ENCODE results near the gene FRMD4B. TPM values are rescaled to one million over a fixed set of nuclear protein-coding genes. Genes with fewer than 3 reads are reported as not detected.

FRMD4B gene
- total RNA-seq, 1 donor from 2014 or later = 53.5 TPM

DNA sequence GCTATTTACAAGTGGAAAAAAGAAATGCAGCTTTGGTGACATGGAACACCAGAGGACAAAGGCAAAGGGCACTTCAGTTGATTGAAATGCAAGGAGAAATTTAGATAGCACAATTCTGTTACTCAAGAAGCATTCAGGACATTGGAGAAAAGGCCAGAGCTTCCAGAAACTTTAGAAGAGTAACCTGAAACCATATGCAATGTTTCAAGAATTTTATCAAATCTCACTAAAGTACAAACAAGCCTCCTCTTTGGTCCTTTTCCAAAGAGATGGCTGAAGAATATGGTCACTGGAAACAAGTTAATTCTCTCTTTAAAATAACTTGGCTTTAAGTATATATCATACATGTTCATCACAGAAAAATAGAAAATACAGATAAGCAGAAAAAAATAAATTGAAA is 248.9 kb downstream of the FRMD4B start:
- TF ChIP-seq POLR2AphosphoS5 (IDR thresholded peaks at IDR 0.05; ENCODE audit: insufficient read depth in 1 of 2, low read depth in 1 of 2) (no peak), POLR2A (IDR thresholded peaks at IDR 0.05) (no peak)
- TF ChIP-seq, protein P1, sequence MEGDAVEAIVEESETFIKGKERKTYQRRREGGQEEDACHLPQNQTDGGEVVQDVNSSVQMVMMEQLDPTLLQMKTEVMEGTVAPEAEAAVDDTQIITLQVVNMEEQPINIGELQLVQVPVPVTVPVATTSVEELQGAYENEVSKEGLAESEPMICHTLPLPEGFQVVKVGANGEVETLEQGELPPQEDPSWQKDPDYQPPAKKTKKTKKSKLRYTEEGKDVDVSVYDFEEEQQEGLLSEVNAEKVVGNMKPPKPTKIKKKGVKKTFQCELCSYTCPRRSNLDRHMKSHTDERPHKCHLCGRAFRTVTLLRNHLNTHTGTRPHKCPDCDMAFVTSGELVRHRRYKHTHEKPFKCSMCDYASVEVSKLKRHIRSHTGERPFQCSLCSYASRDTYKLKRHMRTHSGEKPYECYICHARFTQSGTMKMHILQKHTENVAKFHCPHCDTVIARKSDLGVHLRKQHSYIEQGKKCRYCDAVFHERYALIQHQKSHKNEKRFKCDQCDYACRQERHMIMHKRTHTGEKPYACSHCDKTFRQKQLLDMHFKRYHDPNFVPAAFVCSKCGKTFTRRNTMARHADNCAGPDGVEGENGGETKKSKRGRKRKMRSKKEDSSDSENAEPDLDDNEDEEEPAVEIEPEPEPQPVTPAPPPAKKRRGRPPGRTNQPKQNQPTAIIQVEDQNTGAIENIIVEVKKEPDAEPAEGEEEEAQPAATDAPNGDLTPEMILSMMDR (IDR thresholded peaks at IDR 0.05) = no peak
- intact Hi-C loops (cut with DNase I) = no loop called here
- H3K36me3 ChIP-seq = no peaks in the 10 kb centered on the region
- no peaks in the 10 kb centered on the region for H3K4me1 ChIP-seq
- no peak overlapping the region for H3K27ac ChIP-seq
- no peaks in the 10 kb centered on the region for H3K27me3 ChIP-seq
- no peak overlapping the region for H3K4me3 ChIP-seq
- H3K9me3 ChIP-seq = no peaks in the 10 kb centered on the region
- DNase-seq (ENCODE audit: extremely low spot score in 2 of 2) = no peak

DNA sequence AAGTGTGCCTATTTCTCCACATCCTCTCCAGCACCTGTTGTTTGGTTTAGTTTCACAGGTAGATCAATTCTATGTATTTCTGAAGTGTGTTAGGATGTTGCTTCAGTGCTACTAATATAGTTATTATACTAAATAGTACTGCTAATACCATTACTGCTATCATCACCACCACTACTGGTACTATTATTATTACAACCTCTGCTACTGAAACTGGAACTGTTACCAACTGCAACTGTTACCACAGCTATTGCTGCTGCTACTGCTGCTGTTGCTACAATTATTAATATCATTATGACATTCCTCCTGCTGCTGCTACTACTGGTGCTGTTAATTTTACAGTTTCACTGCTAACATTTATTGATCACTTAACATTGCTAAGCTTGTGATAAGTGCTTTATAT is 255.2 kb downstream of the FRMD4B start:
- Histone ChIP-seq H3K9me3 (no peaks in the 10 kb centered on the region), H3K36me3 (no peaks in the 10 kb centered on the region), H3K4me1 (no peaks in the 10 kb centered on the region), H3K4me3 (no peak overlapping the region), H3K27me3 (no peaks in the 10 kb centered on the region), H3K27ac (no peak overlapping the region)
- intact Hi-C loops (cut with DNase I) = no loop called here
- no peak for TF ChIP-seq POLR2A (IDR thresholded peaks at IDR 0.05)
- TF ChIP-seq POLR2AphosphoS5 (IDR thresholded peaks at IDR 0.05; ENCODE audit: insufficient read depth in 1 of 2, low read depth in 1 of 2) = no peak
- TF ChIP-seq, protein P1 (IDR thresholded peaks at IDR 0.05) = no peak
- no peak for DNase-seq (ENCODE audit: extremely low spot score in 2 of 2)

DNA sequence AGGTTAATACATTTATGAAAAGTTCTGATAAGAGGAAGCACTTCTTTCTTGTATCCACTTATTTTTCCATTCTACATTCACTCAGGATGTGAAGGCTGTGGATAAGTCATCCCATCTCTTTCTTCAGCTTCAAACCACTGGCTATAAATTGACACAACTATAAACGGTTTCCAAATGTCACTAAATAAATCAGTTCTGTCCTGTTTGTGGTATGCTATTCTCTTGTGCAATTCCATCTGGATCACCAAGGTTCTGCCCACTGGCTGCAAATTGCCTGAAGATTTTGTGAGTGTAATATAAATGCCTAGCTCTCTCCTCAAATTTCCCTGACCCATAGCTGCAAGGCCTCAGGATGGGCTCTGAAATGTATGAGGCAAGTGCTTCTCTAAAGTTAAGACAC is 256.4 kb downstream of the FRMD4B start:
- DNase-seq (ENCODE audit: extremely low spot score in 2 of 2) = no peak
- TF ChIP-seq, protein P1 (IDR thresholded peaks at IDR 0.05) = no peak
- TF ChIP-seq POLR2AphosphoS5 (IDR thresholded peaks at IDR 0.05; ENCODE audit: insufficient read depth in 1 of 2, low read depth in 1 of 2) (no peak), POLR2A (IDR thresholded peaks at IDR 0.05) (no peak)
- no peak overlapping the region for H3K4me3 ChIP-seq
- no peaks in the 10 kb centered on the region for H3K9me3 ChIP-seq
- no peaks in the 10 kb centered on the region for H3K36me3 ChIP-seq
- H3K27me3 ChIP-seq = no peaks in the 10 kb centered on the region
- no peaks in the 10 kb centered on the region for H3K4me1 ChIP-seq
- H3K27ac ChIP-seq = no peak overlapping the region
- intact Hi-C loops (cut with DNase I) = no loop called here

DNA sequence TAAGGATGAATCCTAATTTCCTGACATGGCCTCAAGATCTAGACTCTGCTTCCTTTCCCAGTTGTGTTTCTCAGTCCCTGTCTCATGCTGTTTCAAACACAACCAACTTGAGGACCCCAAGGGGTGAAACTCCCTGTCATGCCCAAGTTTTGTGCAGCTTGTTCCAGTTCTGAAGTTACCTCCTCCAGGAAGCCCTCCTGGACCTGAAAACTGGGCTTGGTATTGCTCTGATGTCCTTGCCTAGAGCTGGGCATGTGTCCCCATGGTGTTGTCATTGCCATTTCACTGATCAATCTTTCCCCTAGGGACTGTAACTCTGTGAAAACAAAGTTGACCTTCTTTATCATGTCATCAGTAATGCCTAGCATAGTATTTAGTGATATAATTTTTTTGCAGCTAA is 257.4 kb downstream of the FRMD4B start:
- intact Hi-C loops (cut with DNase I) = no loop called here
- DNase-seq (ENCODE audit: extremely low spot score in 2 of 2) = no peak

DNA sequence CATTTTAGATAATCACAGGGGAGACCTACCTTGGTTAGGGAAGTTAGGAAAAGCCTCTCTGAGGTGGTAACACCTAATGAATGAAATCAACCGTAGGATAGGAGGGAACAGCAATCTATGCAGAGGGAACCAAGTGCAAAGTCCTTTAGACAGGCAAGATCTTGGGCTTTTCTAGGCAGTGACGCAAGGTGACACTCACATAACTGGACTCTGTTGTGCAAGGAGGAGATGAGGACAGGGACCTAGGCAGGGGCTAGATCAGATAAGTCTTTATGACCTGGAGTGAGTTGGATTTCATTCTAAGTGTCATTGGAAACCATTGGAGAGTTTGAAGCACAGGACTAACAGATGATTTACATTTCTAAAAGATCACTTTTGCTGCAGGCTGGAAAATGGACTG is 258.9 kb downstream of the FRMD4B start:
- intact Hi-C loops (cut with DNase I) = no loop called here
- H3K27me3 ChIP-seq = no peaks in the 10 kb centered on the region
- H3K36me3 ChIP-seq = no peaks in the 10 kb centered on the region
- no peak overlapping the region for H3K4me3 ChIP-seq
- DNase-seq (ENCODE audit: extremely low spot score in 2 of 2) = no peak
- no peaks in the 10 kb centered on the region for H3K9me3 ChIP-seq
- peaks cover 9% of the 10 kb centered on the region for H3K4me1 ChIP-seq
- H3K27ac ChIP-seq = no peak overlapping the region
- no peak for TF ChIP-seq POLR2A (IDR thresholded peaks at IDR 0.05)
- TF ChIP-seq, protein P1 (IDR thresholded peaks at IDR 0.05) = no peak
- no peak for TF ChIP-seq POLR2AphosphoS5 (IDR thresholded peaks at IDR 0.05; ENCODE audit: insufficient read depth in 1 of 2, low read depth in 1 of 2)

More for the DNA sequence above, 257.4 kb downstream of the FRMD4B start:
- Histone ChIP-seq H3K27ac (no peak overlapping the region), H3K4me1 (no peaks in the 10 kb centered on the region), H3K27me3 (no peaks in the 10 kb centered on the region), H3K36me3 (no peaks in the 10 kb centered on the region), H3K9me3 (no peaks in the 10 kb centered on the region), H3K4me3 (no peak overlapping the region)
- TF ChIP-seq POLR2AphosphoS5 (IDR thresholded peaks at IDR 0.05; ENCODE audit: insufficient read depth in 1 of 2, low read depth in 1 of 2) (no peak), POLR2A (IDR thresholded peaks at IDR 0.05) (no peak)
- TF ChIP-seq, protein P1 (IDR thresholded peaks at IDR 0.05) = no peak

All from vagina (tissue), 2 donors.